LNCAP (cell line): ENCODE measurements around the gene MED1.

Source experiments
- TF ChIP-seq, protein P1 (sequence below): fragments of 450-650 bp; IDR thresholded peaks from 2 replicates; pipeline ENCODE4 v1.5.1; 2017; ENCODE audit warnings: mild to moderate bottlenecking

MED1 gene

GRCh38 chr17:39402890-39403605 lies 48.0 kb downstream of the MED1 start:
- TF ChIP-seq, protein P1, sequence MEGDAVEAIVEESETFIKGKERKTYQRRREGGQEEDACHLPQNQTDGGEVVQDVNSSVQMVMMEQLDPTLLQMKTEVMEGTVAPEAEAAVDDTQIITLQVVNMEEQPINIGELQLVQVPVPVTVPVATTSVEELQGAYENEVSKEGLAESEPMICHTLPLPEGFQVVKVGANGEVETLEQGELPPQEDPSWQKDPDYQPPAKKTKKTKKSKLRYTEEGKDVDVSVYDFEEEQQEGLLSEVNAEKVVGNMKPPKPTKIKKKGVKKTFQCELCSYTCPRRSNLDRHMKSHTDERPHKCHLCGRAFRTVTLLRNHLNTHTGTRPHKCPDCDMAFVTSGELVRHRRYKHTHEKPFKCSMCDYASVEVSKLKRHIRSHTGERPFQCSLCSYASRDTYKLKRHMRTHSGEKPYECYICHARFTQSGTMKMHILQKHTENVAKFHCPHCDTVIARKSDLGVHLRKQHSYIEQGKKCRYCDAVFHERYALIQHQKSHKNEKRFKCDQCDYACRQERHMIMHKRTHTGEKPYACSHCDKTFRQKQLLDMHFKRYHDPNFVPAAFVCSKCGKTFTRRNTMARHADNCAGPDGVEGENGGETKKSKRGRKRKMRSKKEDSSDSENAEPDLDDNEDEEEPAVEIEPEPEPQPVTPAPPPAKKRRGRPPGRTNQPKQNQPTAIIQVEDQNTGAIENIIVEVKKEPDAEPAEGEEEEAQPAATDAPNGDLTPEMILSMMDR: no peak

GRCh38 chr17:39402244-39402889 lies 48.7 kb downstream of the MED1 start:
- TF ChIP-seq, protein P1: no peak

DNA sequence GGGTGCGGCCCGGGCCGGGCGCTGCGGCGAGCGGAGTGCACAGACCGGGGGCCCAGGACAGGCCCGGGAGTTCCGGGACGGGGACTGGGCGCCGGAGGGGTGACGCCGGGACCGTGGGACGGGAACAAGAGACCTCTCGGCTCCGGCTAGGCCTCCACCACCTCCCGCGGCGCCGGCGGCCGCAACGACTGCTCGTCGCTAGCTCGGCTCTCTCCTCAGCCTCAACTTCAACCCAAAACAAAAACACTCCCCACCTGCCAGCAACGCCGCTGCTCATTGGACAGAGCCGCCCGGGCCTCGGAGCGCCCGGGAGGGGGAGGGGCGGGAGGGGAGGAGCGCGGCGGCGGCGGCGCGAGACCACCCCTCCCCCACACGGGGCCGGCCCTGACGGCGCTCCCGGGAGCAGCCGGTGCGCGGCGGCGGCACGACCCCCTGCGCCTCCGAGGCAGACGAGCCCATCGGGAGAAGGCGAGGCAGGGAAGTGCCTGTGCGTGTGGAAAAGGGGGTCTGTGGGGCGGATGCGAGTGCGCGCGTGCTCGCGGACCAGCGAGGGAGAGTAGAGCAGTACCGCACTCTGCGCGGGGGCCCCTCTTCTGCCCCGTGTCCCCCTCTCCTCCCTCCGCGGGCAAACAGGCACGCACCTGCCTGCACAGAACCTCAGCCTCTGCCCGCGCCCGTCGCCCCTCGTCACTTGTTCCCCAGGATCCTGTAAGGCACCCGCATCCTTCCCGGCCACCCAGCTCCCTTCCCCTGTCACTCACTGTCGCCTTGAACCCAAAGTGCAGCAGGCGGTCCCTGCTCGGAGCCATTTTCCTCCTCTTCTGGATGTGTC lies 49.4 kb downstream of the MED1 start, which contains the start of gene FBXL20:
Gene FBXL20 (minus strand): TSS at position 215 of the 832 bp plus-strand sequence. CDS start 224 bp downstream, outside the sequence.
- TF ChIP-seq, protein P1: no peak

GRCh38 chr17:39400547-39401411 lies 50.3 kb downstream of the MED1 start:
- TF ChIP-seq, protein P1: no peak

DNA sequence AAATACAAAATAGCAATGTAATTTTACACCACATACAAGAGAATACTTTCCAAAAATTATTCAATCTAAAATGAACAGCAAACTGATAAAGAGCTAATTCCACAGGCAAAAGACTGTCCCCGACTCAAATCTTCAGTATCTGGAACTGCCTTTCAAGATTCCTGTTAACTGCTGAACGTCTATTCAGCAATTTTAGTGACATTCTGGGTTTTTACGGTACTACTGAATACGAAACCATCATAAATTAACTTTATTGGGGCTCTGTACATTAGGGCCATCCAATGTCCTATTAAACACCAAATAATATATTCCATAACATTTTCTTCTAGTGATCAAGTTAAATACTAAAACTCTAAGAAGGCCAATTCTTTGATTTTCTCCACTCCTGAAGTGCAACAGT lies 51.3 kb downstream of the MED1 start:
- TF ChIP-seq, protein P1: no peak

GRCh38 chr17:39393736-39394135 lies 57.3 kb downstream of the MED1 start:
- TF ChIP-seq, protein P1: peak; percentile 59

DNA sequence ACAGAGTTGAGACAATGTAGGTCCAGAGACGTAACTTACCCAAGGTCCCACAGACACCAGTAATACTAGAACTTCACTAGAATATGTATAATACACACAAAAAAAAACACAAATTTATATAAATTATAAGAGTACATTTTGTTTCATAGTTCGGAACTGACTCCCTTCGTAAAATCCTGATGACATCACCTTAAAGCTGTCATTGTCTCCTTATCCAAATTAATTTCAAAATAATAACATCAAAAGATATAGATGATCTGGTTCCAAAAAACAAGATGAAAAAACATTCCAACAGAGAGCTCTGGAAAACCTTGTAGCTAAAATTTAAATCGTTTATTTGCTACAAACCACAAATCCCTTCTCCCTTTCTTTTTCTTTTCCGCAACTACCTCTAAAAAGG lies 59.6 kb downstream of the MED1 start:
- TF ChIP-seq, protein P1: no peak
